PC-3 (cell line): ENCODE measurements around the gene SVIL. TPM values are rescaled to one million over a fixed set of nuclear protein-coding genes. Genes with fewer than 3 reads are reported as not detected.
"Not testable (repeated sequence)": the region's sequence is repeated elsewhere in the genome, so short reads cannot be mapped to it uniquely, and the experiment has no call there.

Source experiments
- ATAC-seq: fragments of 200-7000 bp; cut with Tn5 transposase; 2 replicates; pipeline ENCODE4 v1.9.1; 2020; ENCODE audit warnings: mild to moderate bottlenecking, moderate library complexity
- BruUV-seq: library from RNA; stranded (reverse); fragments of 400-500 nt; replicated peaks from 2 replicates; lab custom pipeline; 2021; lab: Mats Ljungman, UMichigan
- CTCF ChIA-PET: fragments of 300-600 bp; sonication (Branson Sonifier 250); formaldehyde crosslinking; loops from one replicate; lab custom pipeline; 2022; ENCODE audit warnings: antibody characterized with exemption; lab: Charles Lee
- POLR2A ChIA-PET: fragments of 300-600 bp; sonication (Branson Sonifier 250); formaldehyde crosslinking; loops from one replicate; lab custom pipeline; 2022; ENCODE audit warnings: antibody characterized with exemption; ENCODE audit not compliant: unreplicated experiment; lab: Charles Lee
- DNase-seq: peaks from one replicate; pipeline ENCODE4 v3.0.0-alpha.2; 2015
- H2AFZ ChIP-seq: fragments of 300-600 bp; sonication (generic); 2 replicates; pipeline ENCODE4 v1.6.0; 2016; ENCODE audit warnings: antibody characterized with exemption, low read length
- H3F3A ChIP-seq: fragments of 300-600 bp; sonication (generic); one replicate; pipeline ENCODE4 v1.6.0; 2017; ENCODE audit warnings: antibody characterized with exemption, low read length, control low read depth, mild to moderate bottlenecking; ENCODE audit not compliant: unreplicated experiment
- H3K27ac ChIP-seq: fragments of 300-600 bp; sonication (generic); 2 replicates; pipeline ENCODE4 v1.5.1; 2016; ENCODE audit warnings: mild to moderate bottlenecking, low read length
- H3K27me3 ChIP-seq: fragments of 300-600 bp; sonication (generic); 2 replicates; pipeline ENCODE4 v1.6.1; 2016; ENCODE audit warnings: low read length, mixed read lengths
- H3K36me3 ChIP-seq: fragments of 300-600 bp; sonication (generic); 2 replicates; pipeline ENCODE4 v1.6.1; 2016; ENCODE audit warnings: low read depth, mixed run types, low read length, mixed read lengths
- H3K4me1 ChIP-seq: fragments of 300-600 bp; sonication (generic); 2 replicates; pipeline ENCODE4 v1.5.1; 2016; ENCODE audit warnings: low read length; ENCODE audit not compliant: insufficient read depth
- H3K4me2 ChIP-seq: fragments of 300-600 bp; sonication (generic); 2 replicates; pipeline ENCODE4 v1.6.0; 2016; ENCODE audit warnings: low read length
- H3K4me3 ChIP-seq: fragments of 300-600 bp; sonication (generic); 2 replicates; pipeline ENCODE4 v1.5.1; 2016; ENCODE audit warnings: mild to moderate bottlenecking, low read length, mixed read lengths
- H3K79me2 ChIP-seq: fragments of 300-600 bp; sonication (generic); 2 replicates; pipeline ENCODE4 v1.6.1; 2017; ENCODE audit warnings: low read length, mixed read lengths
- H3K9ac ChIP-seq: fragments of 300-600 bp; sonication (generic); 2 replicates; pipeline ENCODE4 v1.6.0; 2016; ENCODE audit warnings: mild to moderate bottlenecking, low read length
- H3K9me2 ChIP-seq: fragments of 300-600 bp; sonication (generic); replicated peaks from 2 replicates; pipeline ENCODE4 v1.6.1; 2016; ENCODE audit warnings: mixed run types, low read length, mixed read lengths
- H3K9me3 ChIP-seq: fragments of 300-600 bp; sonication (generic); 2 replicates; pipeline ENCODE4 v1.6.1; 2016; ENCODE audit warnings: low read length, mixed read lengths
- H4K20me1 ChIP-seq: fragments of 300-600 bp; sonication (generic); 2 replicates; pipeline ENCODE4 v1.6.1; 2016; ENCODE audit warnings: low read length, mixed read lengths
- CTCF ChIP-seq: fragments of 300-600 bp; sonication (generic); conservative IDR thresholded peaks from 2 replicates; pipeline ENCODE4 v1.5.1; 2017; ENCODE audit warnings: antibody characterized with exemption, low read depth, mild to moderate bottlenecking, low read length
- EZH2 ChIP-seq: fragments of 300-600 bp; sonication (generic); IDR thresholded peaks from one replicate; pipeline ENCODE4 v1.6.1; 2017; ENCODE audit warnings: antibody characterized with exemption, mild to moderate bottlenecking, low read length; ENCODE audit not compliant: unreplicated experiment
- EZH2phosphoT487 ChIP-seq: fragments of 300-600 bp; sonication (generic); IDR thresholded peaks from 2 replicates; pipeline ENCODE4 v1.6.1; 2018; ENCODE audit warnings: mild to moderate bottlenecking, antibody characterized with exemption, low read length, borderline replicate concordance
- intact Hi-C: fragments of 100-400 bp; cut with micrococcal nuclease; formaldehyde crosslinking; loops from 2 replicates; pipeline ENCODE4 v1.9.0; 2023
- total RNA-seq: library from RNA; depleted of rRNA; stranded (reverse); fragments of >200 nt; gene quantifications from 2 replicates; pipeline ENCODE4 v1.2.3, GENCODE V29; 2014

The SVIL gene
- total RNA-seq, 1 experiment from 2014 or later, result 19.2 TPM

DNA sequence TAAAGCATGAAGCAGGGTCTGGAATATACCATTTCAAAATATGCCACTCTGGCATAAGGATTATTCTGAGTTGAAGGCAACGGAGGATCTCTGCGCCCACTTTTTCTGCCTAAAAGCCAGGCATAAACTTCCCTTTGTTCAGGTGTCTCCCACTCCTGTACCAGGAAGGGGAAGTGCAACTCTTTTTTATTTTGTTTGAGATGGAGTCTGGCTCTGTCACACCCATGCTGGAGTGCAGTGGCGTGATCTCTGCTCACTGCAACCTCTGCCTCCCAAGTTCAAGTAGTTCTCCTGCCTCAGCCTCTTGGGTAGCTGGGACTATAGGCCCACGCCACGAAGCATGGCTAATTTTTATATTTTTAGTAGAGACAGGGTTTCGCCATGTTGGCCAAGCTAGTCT is 18.2 kb downstream of the SVIL start:
- POLR2A ChIA-PET, result no interaction called here
- BruUV-seq, result no TSS peak
- ATAC-seq, result no peak
- Histone ChIP-seq H3K9me2 (no peaks in the 10 kb centered on the region), H3K27me3 (no peaks in the 10 kb centered on the region), H4K20me1 (no peaks in the 10 kb centered on the region), H3K9ac (no peak overlapping the region), H3K79me2 (peaks cover 42% of the 10 kb centered on the region), H3K27ac (no peak overlapping the region), H3K9me3 (no peaks in the 10 kb centered on the region), H3F3A (no peaks in the 10 kb centered on the region), H3K36me3 (no peaks in the 10 kb centered on the region), H3K4me1 (peaks cover 22% of the 10 kb centered on the region), H3K4me2 (no peak overlapping the region), H3K4me3 (no peak overlapping the region), H2AFZ (no peak overlapping the region)
- intact Hi-C loops, result no loop called here
- TF ChIP-seq EZH2, result no peak
- DNase-seq, result no peak
- CTCF ChIA-PET, result no interaction called here

- CTCF ChIA-PET, result no interaction called here
Measured at GRCh38 chr10:29615195-29615594, 19.6 kb downstream of the SVIL start.

GRCh38 chr10:29614289-29614688 is 20.5 kb downstream of the SVIL start:
- H3K27ac ChIP-seq, H3K4me3 ChIP-seq, H3K27me3 ChIP-seq, H3K4me2 ChIP-seq, BruUV-seq, H3K36me3 ChIP-seq, intact Hi-C loops, H3K9me3 ChIP-seq, H4K20me1 ChIP-seq, DNase-seq, CTCF ChIA-PET, H2AFZ ChIP-seq, POLR2A ChIA-PET, H3K9me2 ChIP-seq, ATAC-seq, H3K9ac ChIP-seq, H3F3A ChIP-seq: not testable (repeated sequence)
- H3K4me1 ChIP-seq, result peaks cover 13% of the 10 kb centered on the region
- peaks cover 29% of the 10 kb centered on the region for H3K79me2 ChIP-seq

More at GRCh38 chr10:29615195-29615594, 19.6 kb downstream of the SVIL start:
- ATAC-seq, result no peak
- peaks cover 22% of the 10 kb centered on the region for H3K4me1 ChIP-seq
- no peak overlapping the region for H2AFZ ChIP-seq
- no peaks in the 10 kb centered on the region for H3K9me3 ChIP-seq
- peaks cover 32% of the 10 kb centered on the region for H3K79me2 ChIP-seq
- H3K27ac ChIP-seq, result no peak overlapping the region
- BruUV-seq, result no TSS peak
- H4K20me1 ChIP-seq, result no peaks in the 10 kb centered on the region
- no peak for DNase-seq
- no peak overlapping the region for H3K4me2 ChIP-seq
- H3F3A ChIP-seq, result no peaks in the 10 kb centered on the region
- intact Hi-C loops, result no loop called here
- H3K27me3 ChIP-seq, result no peaks in the 10 kb centered on the region
- no peaks in the 10 kb centered on the region for H3K9me2 ChIP-seq
- POLR2A ChIA-PET, result no interaction called here
- no peak overlapping the region for H3K4me3 ChIP-seq
- no peak overlapping the region for H3K9ac ChIP-seq
- no peaks in the 10 kb centered on the region for H3K36me3 ChIP-seq
- TF ChIP-seq EZH2phosphoT487 (no peak), EZH2 (no peak), CTCF (no peak)

DNA sequence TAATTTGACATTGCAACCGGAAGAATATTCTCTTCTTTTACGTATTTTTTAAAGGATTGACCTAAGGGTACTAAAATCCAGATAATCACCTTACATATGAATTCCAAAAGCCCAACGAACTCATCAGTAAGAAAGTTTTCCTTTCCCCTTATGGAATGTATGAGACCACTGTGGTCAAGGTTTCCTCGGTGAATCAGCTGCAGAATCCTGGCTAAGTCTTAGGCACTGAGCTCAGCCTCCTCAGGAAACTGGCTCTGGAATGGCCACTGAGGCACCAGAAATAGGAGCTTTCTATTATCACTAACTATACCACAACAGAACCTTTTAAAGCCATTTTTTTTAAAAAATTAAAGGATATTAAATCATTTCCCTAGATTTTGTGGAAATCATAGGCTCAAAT is 21.0 kb downstream of the SVIL start:
- Histone ChIP-seq H3K4me1 (peaks cover 8% of the 10 kb centered on the region), H3K9me2 (no peaks in the 10 kb centered on the region), H3K36me3 (no peaks in the 10 kb centered on the region), H3K27ac (no peak overlapping the region), H3K9ac (no peak overlapping the region), H3K4me2 (no peak overlapping the region), H3K9me3 (no peaks in the 10 kb centered on the region), H3F3A (no peaks in the 10 kb centered on the region), H3K4me3 (no peak overlapping the region), H4K20me1 (no peaks in the 10 kb centered on the region), H3K27me3 (no peaks in the 10 kb centered on the region), H3K79me2 (peaks cover 26% of the 10 kb centered on the region), H2AFZ (no peak overlapping the region)
- BruUV-seq, result no TSS peak
- no peak for DNase-seq
- ChIA-PET POLR2A (no interaction called here), CTCF (no interaction called here)
- no peak for ATAC-seq
- intact Hi-C loops, result no loop called here
- TF ChIP-seq EZH2phosphoT487 (no peak), CTCF (no peak), EZH2 (no peak)
